Heart left ventricle (tissue), 16 donors: ENCODE data around the gene MEGF11. TPM values are rescaled to one million over a fixed set of nuclear protein-coding genes. Genes with fewer than 3 reads are reported as not detected.
A peak's percentile ranks its signal among the peaks of the same experiment; 100 is the strongest.

ENCODE experiments used
- ATAC-seq, 4 donors: fragments of 200-7000 bp; cut with Tn5 transposase; one replicate each; pipeline ENCODE4 v1.9.1; 2020 to 2022; ENCODE audit warnings: moderate library complexity in 4 of 4, mild to moderate bottlenecking in 3 of 4, moderate number of reproducible peaks in 1 of 4
- DNase-seq, 5 donors: peaks; one replicate each; pipeline ENCODE4 v3.0.0-alpha.2; 2020
- H3K27ac ChIP-seq, 12 donors: fragments of 200-600 bp; sonication (generic) in 4 of 12; one replicate each; pipeline versions ENCODE4 v1.5.0 to v1.8.0; 2016 to 2022; ENCODE audit warnings: mild to moderate bottlenecking in 2 of 12
- H3K27me3 ChIP-seq, 9 donors: fragments of 200-600 bp; sonication (generic) in 2 of 9; one replicate each; pipeline versions ENCODE4 v1.5.1 to v1.8.0; 2016 to 2022; ENCODE audit warnings: mild to moderate bottlenecking in 3 of 9
- H3K36me3 ChIP-seq, 9 donors: fragments of 200-600 bp; sonication (generic) in 2 of 9; one replicate each; pipeline versions ENCODE4 v1.5.0 to v1.8.0; 2018 to 2022; ENCODE audit warnings: mild to moderate bottlenecking in 2 of 9
- H3K4me1 ChIP-seq, 12 donors: fragments of 200-600 bp; sonication (generic) in 4 of 12; one replicate each; pipeline versions ENCODE4 v1.5.0 to v1.8.0; 2016 to 2022; ENCODE audit warnings: mild to moderate bottlenecking in 3 of 12
- H3K4me3 ChIP-seq, 12 donors: fragments of 200-600 bp; sonication (generic) in 4 of 12; one replicate each; pipeline versions ENCODE4 v1.5.0 to v1.8.0; 2017 to 2022; ENCODE audit warnings: mild to moderate bottlenecking in 9 of 12, moderate library complexity in 4 of 12
- H3K9me3 ChIP-seq, 12 donors: fragments of 200-600 bp; sonication (generic) in 4 of 12; one replicate each; pipeline versions ENCODE4 v1.5.0 to v1.8.0; 2016 to 2022; ENCODE audit warnings: mild to moderate bottlenecking in 1 of 12
- CTCF ChIP-seq, 12 donors: fragments of 200-600 bp; sonication (generic) in 4 of 12; IDR thresholded peaks; one replicate each; pipeline versions ENCODE4 v1.5.0 to v1.8.0; 2018 to 2022; ENCODE audit warnings: antibody characterized with exemption in 12 of 12, mild to moderate bottlenecking in 5 of 12
- POLR2A ChIP-seq, 2 donors: fragments of 450-650 bp; IDR thresholded peaks; one replicate each; pipeline ENCODE4 v1.6.1; 2017; ENCODE audit warnings: antibody characterized with exemption in 2 of 2, mild to moderate bottlenecking in 2 of 2, moderate library complexity in 2 of 2
- WGBS, 4 donors: extraction: QIAGEN DNeasy Blood & Tissue Kit in 2 of 4; methylation state at CpG; one replicate each; pipeline versions ENCODE4 v1.1.5 to v1.1.7; 2013 to 2018; 5-methylcytosine and 5-hydroxymethylcytosine counted together
- intact Hi-C, 10 donors: fragments of 100-400 bp; cut with DNase I; formaldehyde crosslinking; loops; one replicate each; pipeline versions ENCODE4 v1.11.1 to v1.14.2; 2022
- polyA plus RNA-seq, 2 donors: library from polyadenylated mRNA; stranded (reverse); fragments of 200-250 nt; gene quantifications; one replicate each; pipeline ENCODE4 v1.2.3, GENCODE V29; 2013
- total RNA-seq, 9 donors: library from RNA; depleted of rRNA in 2 of 9; stranded (reverse); fragments of >200 nt in 2 of 9; fragmentation: NEBNext Ultra II Directional in 3 of 9; extraction: Animal tissue kit (Norgen Biotek cat#: 25700) in 3 of 9; gene quantifications; one replicate each; pipeline versions ENCODE4 v1.1.0 to v1.2.4, GENCODE V29; 2016 to 2023
- donor health status: ischemic (EF 13 %, LVEDD 7.1; RV severe dilation, severe dysfunction).
- donor health status: healthy with polysubstance abuse.
- donor health status: DM: no; HTN: yes; CAD: no.
- donor health status: DM: no; HTN: no; CAD: no.
- donor health status: ischemic (EF 25% LVEDD 6.9; RV normal size, moderate dysfunction).
- donor health status: ischemic (EF 25% LVEDD 5.7; RV mildly dilated, moderate dysfunction).
- donor health status: healthy.
- donor health status: DM: yes; HTN: yes; CAD: no.
- donor health status: ischemic (EF 35%, LVEDD 5.7; RV mildly dilated, moderate dysfunction).
- donor health status: nonischemic (EF 11% LVEDD 7.7; RV severe dilation, severe dysfunction).
- donor health status: DM: yes; HTN: yes; CAD: no.
- donor health status: PGD.
- donor health status: ischemic (EF 29% LVEDD 5.4; RV normal size, mild dysfunction).
- donor health status: nonischemic (EF 23%, LVEDD 6.1; RV moderate dilation, normal function).

MEGF11 gene
- total and polyA plus RNA-seq, 11 donors = 0.07 TPM; not detected in 10

DNA sequence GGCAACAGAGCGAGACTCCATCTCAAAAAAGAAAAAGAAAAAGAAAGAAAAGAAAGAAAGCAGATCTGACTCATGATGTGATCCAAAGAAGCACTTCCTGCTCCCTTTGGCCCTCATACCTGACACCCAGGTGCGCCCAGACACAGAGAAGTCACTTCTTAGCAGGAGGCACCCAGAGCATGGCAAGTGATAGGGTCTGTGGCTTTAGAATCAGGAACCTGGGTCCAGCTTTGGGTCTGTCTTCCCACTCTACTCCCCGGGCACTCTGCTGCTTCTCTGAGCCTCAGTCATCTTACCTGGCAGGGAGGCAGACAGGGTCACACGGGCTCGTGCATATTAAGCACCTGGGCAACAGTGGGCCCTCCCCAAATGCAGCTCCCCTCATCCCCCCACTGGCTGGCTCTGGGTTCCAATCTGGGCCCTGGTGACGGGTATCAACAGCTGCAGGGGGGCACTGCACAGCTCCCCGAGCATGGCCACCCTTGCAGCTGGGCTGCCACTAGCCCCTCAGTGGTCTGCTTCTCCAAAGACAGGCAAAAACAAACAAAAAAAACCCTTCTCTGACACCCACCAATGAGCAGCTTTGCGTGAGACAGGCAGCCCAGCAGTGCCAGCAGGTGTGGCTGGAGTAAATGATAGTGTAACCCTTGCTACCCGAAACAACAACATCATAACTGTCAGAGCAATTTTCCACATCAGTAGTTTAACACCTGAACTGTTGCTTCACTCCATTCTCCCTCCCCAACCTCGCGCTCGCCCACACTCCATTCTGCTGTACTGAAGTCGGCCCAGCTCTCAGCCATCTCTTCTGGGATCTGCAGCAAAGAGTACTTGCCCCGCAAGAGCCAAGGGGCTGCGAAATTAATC lies 99.8 kb downstream of the MEGF11 start:
- H3K4me1 ChIP-seq = peaks cover 0 to 4% (median 0%) of the 10 kb centered on the region in 12 donors
- no peak overlapping the region for H3K4me3 ChIP-seq
- no peak for TF ChIP-seq POLR2A (IDR thresholded peaks at IDR 0.05)
- TF ChIP-seq CTCF (IDR thresholded peaks at IDR 0.05) = no peak
- H3K9me3 ChIP-seq = no peaks in the 10 kb centered on the region
- 69 to 79% (median 78%) methylated on average over 14 to 15 of the region's 15 CpGs for WGBS, 4 donors
- DNase-seq = no peak
- H3K36me3 ChIP-seq = no peaks in the 10 kb centered on the region
- intact Hi-C loops = loop anchor here in 1 of 10 donors (5.0 to 10.0 kb wide), 2 partner anchors 169 to 236 kb away; no protein-coding TSS in a partner anchor
- H3K27me3 ChIP-seq = peaks cover 0 to 24% (median 6%) of the 10 kb centered on the region in 9 donors
- ATAC-seq = no peak
- no peak overlapping the region for H3K27ac ChIP-seq

DNA sequence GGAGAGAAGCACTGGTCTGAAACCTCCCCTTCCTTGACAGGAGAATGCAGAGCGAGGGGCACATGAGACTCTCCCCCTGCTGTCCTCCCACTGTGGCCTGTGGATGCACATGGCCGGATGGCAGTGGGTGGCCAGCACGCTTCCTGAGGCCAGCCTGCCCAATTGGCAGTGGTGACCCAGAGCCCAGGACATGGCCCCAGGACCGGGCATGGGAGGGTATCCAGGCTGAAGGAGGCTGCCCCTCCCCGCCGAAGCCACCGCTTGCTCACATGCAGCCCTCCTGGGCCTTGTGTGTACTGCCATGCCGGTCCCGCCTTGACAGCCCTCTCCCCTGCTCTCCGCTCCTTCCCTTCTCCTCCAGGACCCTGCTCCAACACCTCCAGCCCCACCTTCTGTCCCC lies 100.9 kb downstream of the MEGF11 start:
- DNase-seq (no peak), ATAC-seq (no peak)
- Histone ChIP-seq H3K27me3 (peaks cover 0 to 24% (median 6%) of the 10 kb centered on the region in 9 donors), H3K9me3 (no peaks in the 10 kb centered on the region), H3K4me3 (no peak overlapping the region), H3K4me1 (peaks cover 0 to 4% (median 0%) of the 10 kb centered on the region in 12 donors), H3K27ac (no peak overlapping the region), H3K36me3 (no peaks in the 10 kb centered on the region)
- intact Hi-C loops = loop anchor here in 1 of 10 donors (5.0 to 10.0 kb wide), 2 partner anchors 168 to 235 kb away; no protein-coding TSS in a partner anchor
- 90 to 95% (median 93%) methylated on average over 7 to 10 of the region's 10 CpGs for whole genome bisulfite sequencing, 4 donors
- TF ChIP-seq CTCF (IDR thresholded peaks at IDR 0.05) = no peak
- no peak for TF ChIP-seq POLR2A (IDR thresholded peaks at IDR 0.05)

DNA sequence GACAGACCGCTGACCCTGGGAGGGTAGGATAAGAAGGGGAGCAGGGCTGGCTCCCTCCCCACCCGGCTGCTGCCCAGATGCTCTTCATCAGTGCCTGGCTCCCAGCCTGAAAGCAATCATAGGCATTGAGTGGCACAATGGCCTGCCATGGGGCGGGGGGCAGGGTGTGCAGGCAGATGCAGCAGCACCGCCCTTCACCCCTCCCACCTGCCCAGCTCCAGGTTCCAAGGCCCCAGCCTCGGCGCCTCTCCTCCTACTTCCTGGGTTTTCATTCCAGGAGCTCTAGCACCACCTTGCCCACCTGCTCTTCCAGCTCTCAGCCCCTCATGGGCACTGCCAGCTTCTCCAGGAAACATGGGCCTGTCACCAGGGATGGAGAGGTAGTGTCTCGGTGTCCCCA lies 101.7 kb downstream of the MEGF11 start:
- Histone ChIP-seq H3K9me3 (no peaks in the 10 kb centered on the region), H3K4me3 (no peak overlapping the region), H3K27me3 (peaks cover 0 to 31% (median 6%) of the 10 kb centered on the region in 9 donors), H3K36me3 (no peaks in the 10 kb centered on the region), H3K4me1 (peaks cover 0 to 4% (median 0%) of the 10 kb centered on the region in 12 donors), H3K27ac (no peak overlapping the region)
- intact Hi-C loops = loop anchor here in 1 of 10 donors (5.0 to 10.0 kb wide), 2 partner anchors 167 to 235 kb away; no protein-coding TSS in a partner anchor
- WGBS, 4 donors = 35 to 39% (median 37%) methylated on average over 7 of the region's 7 CpGs
- peak in 3 of 5 donors; percentile 9 to 65 (median 26) for DNase-seq
- ATAC-seq = peak in 3 of 4 donors; percentile 36 to 48 (median 43)
- TF ChIP-seq CTCF (IDR thresholded peaks at IDR 0.05) = peak in 3 of 12 donors; percentile 16 to 26 (median 17)
- no peak for TF ChIP-seq POLR2A (IDR thresholded peaks at IDR 0.05)

GRCh38 chr15:66149871-66150270 lies 103.7 kb downstream of the MEGF11 start:
- intact Hi-C loops = loop anchor here in 2 of 10 donors (5.0 to 10.0 kb wide), 2 partner anchors 165 to 233 kb away; no protein-coding TSS in a partner anchor
- no peak for DNase-seq
- 77 to 85% (median 80%) methylated on average over 9 of the region's 9 CpGs for WGBS, 4 donors
- Histone ChIP-seq H3K4me3 (no peak overlapping the region), H3K27ac (no peak overlapping the region), H3K9me3 (no peaks in the 10 kb centered on the region), H3K4me1 (peaks cover 0 to 4% (median 0%) of the 10 kb centered on the region in 12 donors), H3K27me3 (peaks cover 0 to 35% (median 6%) of the 10 kb centered on the region in 9 donors), H3K36me3 (no peaks in the 10 kb centered on the region)
- TF ChIP-seq CTCF (IDR thresholded peaks at IDR 0.05) (no peak), POLR2A (IDR thresholded peaks at IDR 0.05) (no peak)
- ATAC-seq = no peak
